Measurements from ENCODE around the gene TUBGCP3. TPM values are rescaled to one million over a fixed set of nuclear protein-coding genes. Genes with fewer than 3 reads are reported as not detected.

TUBGCP3 gene
- total and polyA plus RNA-seq, 5 experiments from 2014 or later = 8.5 to 48.6 (median 14.6) TPM

GRCh38 chr13:112606109-112607001 is 18.4 kb upstream of the TUBGCP3 start:
- Mint-ChIP-seq H3K4me3 (peak overlapping the region; percentile 75 to 89 (median 85)), H3K9me3 (no peaks in the 10 kb centered on the region), H3K4me1 (peaks cover 3 to 10% (median 8%) of the 10 kb centered on the region in 4 donors), H3K36me3 (no peaks in the 10 kb centered on the region), H3K27ac (peak overlapping the region in 2 of 10 donors; percentile 9 to 39), H3K27me3 (peaks cover 14 to 28% (median 23%) of the 10 kb centered on the region in 5 donors)
- POLR2A ChIA-PET = interaction anchor here (1.5 kb wide), 1 partner anchor 18 kb away, joined by 7 read pairs; the partner anchor contains the start of gene TUBGCP3
- ATAC-seq (peak; percentile 99 to 100), DNase-seq (peak; percentile 68 to 87 (median 80))

- peaks cover 10 to 22% (median 21%) of the 10 kb centered on the region in 5 donors for H3K27me3 Mint-ChIP-seq
- ATAC-seq (peak in 1 of 2 donors; percentile 10), DNase-seq (no peak)
- no peaks in the 10 kb centered on the region for H3K36me3 Mint-ChIP-seq
- peak overlapping the region; percentile 75 to 89 (median 85) for H3K4me3 Mint-ChIP-seq
- POLR2A ChIA-PET = interaction anchor here (1.5 kb wide), 1 partner anchor 18 kb away, joined by 7 read pairs; the partner anchor contains the start of gene TUBGCP3
- H3K27ac Mint-ChIP-seq = peak overlapping the region in 1 of 10 donors; percentile 22
- no peaks in the 10 kb centered on the region for H3K9me3 Mint-ChIP-seq
- peaks cover 3 to 10% (median 8%) of the 10 kb centered on the region in 4 donors for H3K4me1 Mint-ChIP-seq
Measured at GRCh38 chr13:112605531-112605990, 17.6 kb upstream of the TUBGCP3 start.

GRCh38 chr13:112603641-112604225 is 15.8 kb upstream of the TUBGCP3 start:
- H3K4me1 Mint-ChIP-seq = peaks cover 3 to 10% (median 8%) of the 10 kb centered on the region in 4 donors
- DNase-seq (no peak), ATAC-seq (no peak)
- peaks cover 8 to 20% (median 13%) of the 10 kb centered on the region in 5 donors for H3K27me3 Mint-ChIP-seq
- no peaks in the 10 kb centered on the region for H3K36me3 Mint-ChIP-seq
- H3K9me3 Mint-ChIP-seq = no peaks in the 10 kb centered on the region
- no peak overlapping the region for H3K27ac Mint-ChIP-seq
- H3K4me3 Mint-ChIP-seq = no peak overlapping the region
- POLR2A ChIA-PET = no interaction called here

- ATAC-seq (no peak), DNase-seq (no peak)
- peaks cover 3 to 10% (median 8%) of the 10 kb centered on the region in 4 donors for H3K4me1 Mint-ChIP-seq
- peaks cover 0 to 4% (median 0%) of the 10 kb centered on the region in 3 donors for H3K36me3 Mint-ChIP-seq
- H3K4me3 Mint-ChIP-seq = no peak overlapping the region
- no peaks in the 10 kb centered on the region for H3K9me3 Mint-ChIP-seq
- peaks cover 0 to 13% (median 9%) of the 10 kb centered on the region in 5 donors for H3K27me3 Mint-ChIP-seq
- POLR2A ChIA-PET = interaction anchor here (1.1 kb wide), 1 partner anchor 14 kb away, joined by 3 read pairs; no protein-coding TSS in a partner anchor
- no peak overlapping the region for H3K27ac Mint-ChIP-seq
Measured at GRCh38 chr13:112602189-112602588, 14.2 kb upstream of the TUBGCP3 start.

- H3K9me3 Mint-ChIP-seq = no peaks in the 10 kb centered on the region
- DNase-seq (no peak), ATAC-seq (no peak)
- H3K4me3 Mint-ChIP-seq = no peak overlapping the region
- POLR2A ChIA-PET = no interaction called here
- peaks cover 0 to 20% (median 13%) of the 10 kb centered on the region in 5 donors for H3K27me3 Mint-ChIP-seq
- H3K4me1 Mint-ChIP-seq = peaks cover under 1 to 8% (median 5%) of the 10 kb centered on the region in 4 donors
- peak overlapping the region in 1 of 10 donors; percentile 24 for H3K27ac Mint-ChIP-seq
- H3K36me3 Mint-ChIP-seq = peaks cover 0 to 6% (median 0%) of the 10 kb centered on the region in 3 donors
Measured at GRCh38 chr13:112601371-112601770, 13.4 kb upstream of the TUBGCP3 start.

- no peak overlapping the region for H3K27ac Mint-ChIP-seq
- POLR2A ChIA-PET = no interaction called here
- peaks cover 0 to 6% (median 0%) of the 10 kb centered on the region in 3 donors for H3K36me3 Mint-ChIP-seq
- peaks cover 3 to 33% (median 10%) of the 10 kb centered on the region in 5 donors for H3K27me3 Mint-ChIP-seq
- no peaks in the 10 kb centered on the region for H3K9me3 Mint-ChIP-seq
- DNase-seq (no peak), ATAC-seq (no peak)
- H3K4me1 Mint-ChIP-seq = no peaks in the 10 kb centered on the region
- no peak overlapping the region for H3K4me3 Mint-ChIP-seq
Measured at GRCh38 chr13:112596235-112596634, 8.3 kb upstream of the TUBGCP3 start.

GRCh38 chr13:112592647-112593046 is 4.7 kb upstream of the TUBGCP3 start:
- Mint-ChIP-seq H3K27me3 (peaks cover 0 to 24% (median 6%) of the 10 kb centered on the region in 5 donors), H3K4me3 (no peak overlapping the region), H3K27ac (peak overlapping the region in 1 of 10 donors; percentile 43), H3K36me3 (peaks cover 0 to 6% (median 0%) of the 10 kb centered on the region in 3 donors), H3K9me3 (no peaks in the 10 kb centered on the region), H3K4me1 (peaks cover 11 to 16% (median 12%) of the 10 kb centered on the region in 4 donors)
- POLR2A ChIA-PET = no interaction called here
- ATAC-seq = no peak
- no peak for DNase-seq

GRCh38 chr13:112592181-112592580 is 4.2 kb upstream of the TUBGCP3 start:
- no peak for DNase-seq
- Mint-ChIP-seq H3K27ac (no peak overlapping the region), H3K9me3 (no peaks in the 10 kb centered on the region), H3K36me3 (peaks cover 0 to 2% (median 0%) of the 10 kb centered on the region in 3 donors), H3K27me3 (peaks cover 0 to 19% (median 5%) of the 10 kb centered on the region in 5 donors), H3K4me3 (no peak overlapping the region), H3K4me1 (peaks cover 12 to 19% (median 14%) of the 10 kb centered on the region in 4 donors)
- POLR2A ChIA-PET = no interaction called here
- ATAC-seq = no peak

- no peak for DNase-seq
- Mint-ChIP-seq H3K4me1 (peaks cover 19 to 44% (median 34%) of the 10 kb centered on the region in 4 donors), H3K27ac (peak overlapping the region; percentile 84 to 95 (median 92)), H3K36me3 (peaks cover 0 to under 1% (median 0%) of the 10 kb centered on the region in 3 donors), H3K9me3 (no peaks in the 10 kb centered on the region), H3K4me3 (peak overlapping the region; percentile 86 to 97 (median 91)), H3K27me3 (peaks cover 0 to 2% (median 0%) of the 10 kb centered on the region in 5 donors)
- POLR2A ChIA-PET = interaction anchor here (0.8 to 1.3 kb wide), 5 partner anchors 14 to 1874 kb away, joined by 3 to 7 read pairs (median 3); no protein-coding TSS in a partner anchor
- ATAC-seq = no peak
Measured at GRCh38 chr13:112588490-112589297, 741 bp upstream of the TUBGCP3 start.

- Mint-ChIP-seq H3K36me3 (peaks cover 0 to 4% (median 0%) of the 10 kb centered on the region in 3 donors), H3K4me1 (peaks cover 20 to 58% (median 45%) of the 10 kb centered on the region in 4 donors), H3K27ac (peak overlapping the region; percentile 84 to 96 (median 94)), H3K27me3 (no peaks in the 10 kb centered on the region), H3K9me3 (no peaks in the 10 kb centered on the region), H3K4me3 (peak overlapping the region; percentile 87 to 97 (median 94))
- ATAC-seq = peak; percentile 59 to 67
- POLR2A ChIA-PET = interaction anchor here (1.3 kb wide), 1 partner anchor 18 kb away, joined by 7 read pairs; no protein-coding TSS in a partner anchor
- DNase-seq = peak; percentile 39 to 69 (median 54)
Measured at GRCh38 chr13:112587212-112587763, 665 bp downstream of the TUBGCP3 start.

GRCh38 chr13:112586334-112586960 is 1.5 kb downstream of the TUBGCP3 start:
- ATAC-seq = no peak
- peaks cover 0 to 8% (median 0%) of the 10 kb centered on the region in 3 donors for H3K36me3 Mint-ChIP-seq
- DNase-seq = no peak
- H3K9me3 Mint-ChIP-seq = no peaks in the 10 kb centered on the region
- H3K4me1 Mint-ChIP-seq = peaks cover 28 to 66% (median 53%) of the 10 kb centered on the region in 4 donors
- peak overlapping the region; percentile 32 to 96 (median 92) for H3K27ac Mint-ChIP-seq
- POLR2A ChIA-PET = interaction anchor here (0.6 kb wide), 1 partner anchor 11 kb away, joined by 3 read pairs; no protein-coding TSS in a partner anchor
- no peaks in the 10 kb centered on the region for H3K27me3 Mint-ChIP-seq
- H3K4me3 Mint-ChIP-seq = peak overlapping the region; percentile 87 to 97 (median 94)
